CD4-positive, CD25-positive, alpha-beta regulatory T cell (primary cell): ENCODE results near the gene MOGAT1. TPM values are rescaled to one million over a fixed set of nuclear protein-coding genes. Genes with fewer than 3 reads are reported as not detected.

Experiments
- ATAC-seq, 2 donors: fragments of 150-1000 bp; cut with Tn5 transposase; one replicate each; pipeline ENCODE4 v1.10.0; 2021; ENCODE audit warnings: low read depth in 2 of 2, moderate number of reproducible peaks in 2 of 2, moderate library complexity in 1 of 2
- DNase-seq, 3 donors: peaks; one replicate each; pipeline versions ENCODE4 v3.0.0 to v3.0.0-alpha.2; 2012 to 2022; ENCODE audit warnings: mixed read lengths in 1 of 3
- H3K27ac ChIP-seq: one replicate; pipeline ENCODE4 v1.7.0; 2013; ENCODE audit warnings: mild to moderate bottlenecking, low read length; ENCODE audit not compliant: insufficient read depth, poor library complexity, severe bottlenecking
- H3K27me3 ChIP-seq: one replicate; pipeline ENCODE4 v1.7.0; 2013; ENCODE audit warnings: low read length; ENCODE audit not compliant: control insufficient read depth, insufficient read depth
- H3K36me3 ChIP-seq: one replicate; pipeline ENCODE4 v1.7.0; 2013; ENCODE audit warnings: mild to moderate bottlenecking, low read length, moderate library complexity; ENCODE audit not compliant: control insufficient read depth, insufficient read depth
- H3K4me1 ChIP-seq: 2 replicates; pipeline ENCODE4 v1.7.0; 2013; ENCODE audit warnings: mild to moderate bottlenecking, low read length; ENCODE audit not compliant: insufficient read depth, control insufficient read depth, poor library complexity, severe bottlenecking
- H3K4me3 ChIP-seq: one replicate; pipeline ENCODE4 v1.7.0; 2013; ENCODE audit warnings: low read depth, mild to moderate bottlenecking, low read length, moderate library complexity
- H3K9me3 ChIP-seq, 2 experiments: 1 replicate in 1 of 2; 2 replicates in 1 of 2; pipeline ENCODE4 v1.7.0; 2013; ENCODE audit warnings: low read length in 2 of 2, mild to moderate bottlenecking in 1 of 2, moderate library complexity in 1 of 2; ENCODE audit not compliant: control insufficient read depth in 2 of 2
- H3K27ac Mint-ChIP-seq, 3 donors: one replicate each; pipeline ENCODE4 v1.8.0; 2020 to 2022; ENCODE audit warnings: mild to moderate bottlenecking in 3 of 3, mixed read lengths in 3 of 3, moderate library complexity in 2 of 3
- H3K27me3 Mint-ChIP-seq: one replicate; pipeline ENCODE4 v1.8.0; 2022; ENCODE audit warnings: mild to moderate bottlenecking, mixed read lengths
- H3K36me3 Mint-ChIP-seq: one replicate; pipeline ENCODE4 v1.8.0; 2020; ENCODE audit warnings: mixed read lengths
- H3K4me1 Mint-ChIP-seq, 4 donors: one replicate each; pipeline ENCODE4 v1.8.0; 2020 to 2022; ENCODE audit warnings: mixed read lengths in 4 of 4, mild to moderate bottlenecking in 1 of 4
- H3K4me3 Mint-ChIP-seq, 4 donors: one replicate each; pipeline ENCODE4 v1.8.0; 2020 to 2022; ENCODE audit warnings: mild to moderate bottlenecking in 4 of 4, mixed read lengths in 4 of 4, moderate library complexity in 3 of 4
- H3K9me3 Mint-ChIP-seq, 7 donors: one replicate each; pipeline ENCODE4 v1.8.0; 2020 to 2022; ENCODE audit warnings: mixed read lengths in 7 of 7, mild to moderate bottlenecking in 3 of 7, moderate library complexity in 2 of 7
- polyA plus RNA-seq, 4 donors: library from polyadenylated mRNA; unstranded; fragments of 300-500 nt; fragmentation: Illumina TruSeq; gene quantifications; one replicate each; pipeline ENCODE4 v1.2.3, GENCODE V29; 2021
- total RNA-seq: library from RNA; stranded (reverse); gene quantifications from one replicate; pipeline ENCODE4 v1.2.3, GENCODE V29; 2022

Gene MOGAT1
- total and polyA plus RNA-seq, 5 donors from 2014 or later = not detected

DNA sequence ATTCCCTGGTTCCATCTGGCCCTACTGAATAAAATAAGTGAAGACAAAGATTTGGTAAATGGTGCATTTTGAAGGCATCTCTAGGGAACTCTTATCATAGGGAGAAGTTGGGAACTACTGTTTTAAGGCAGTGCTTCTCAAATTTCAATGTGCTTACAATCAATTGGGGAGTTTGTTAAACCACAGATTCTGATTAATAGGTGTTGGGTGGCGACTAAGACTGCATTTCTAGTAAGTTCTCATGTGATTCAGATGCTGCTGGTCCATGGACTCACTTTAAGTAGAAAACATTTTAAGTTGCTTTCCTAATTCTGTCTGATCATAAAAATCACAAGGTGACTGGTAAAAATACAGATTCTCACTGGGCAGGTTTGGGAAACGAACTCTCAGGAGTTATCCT lies 30.1 kb upstream of the MOGAT1 start:
- no peaks in the 10 kb centered on the region for H3K9me3 ChIP-seq
- Mint-ChIP-seq H3K4me3 (no peak overlapping the region), H3K27me3 (no peaks in the 10 kb centered on the region), H3K27ac (no peak overlapping the region), H3K36me3 (peaks cover 61% of the 10 kb centered on the region), H3K4me1 (peaks cover 5 to 23% (median 20%) of the 10 kb centered on the region in 4 donors), H3K9me3 (peaks cover 0 to 3% (median 0%) of the 10 kb centered on the region in 7 donors)
- DNase-seq (no peak), ATAC-seq (no peak)
- H3K4me1 ChIP-seq = no peaks in the 10 kb centered on the region
- no peak overlapping the region for H3K4me3 ChIP-seq
- no peaks in the 10 kb centered on the region for H3K27me3 ChIP-seq
- peaks cover 64% of the 10 kb centered on the region for H3K36me3 ChIP-seq
- H3K27ac ChIP-seq = no peak overlapping the region

DNA sequence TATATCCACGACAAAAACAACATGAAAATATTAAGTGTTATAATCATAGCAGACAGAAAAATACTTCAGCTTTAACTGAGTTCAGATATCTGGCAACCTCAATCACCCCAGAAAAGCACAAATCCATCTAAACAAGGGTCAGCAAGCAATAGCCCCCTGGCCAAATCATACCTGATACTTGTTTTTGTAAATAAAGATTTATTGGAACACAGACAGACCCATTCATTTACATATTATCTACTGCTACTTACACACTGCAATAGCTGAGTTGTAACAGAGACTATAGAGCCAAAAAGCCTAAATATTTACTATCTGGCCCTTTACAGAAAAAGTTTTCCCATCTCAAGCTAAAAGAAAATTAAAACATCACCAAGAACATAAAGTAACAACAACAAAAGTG lies 28.3 kb upstream of the MOGAT1 start:
- Histone ChIP-seq H3K4me3 (no peak overlapping the region), H3K36me3 (peaks cover 60% of the 10 kb centered on the region), H3K9me3 (no peaks in the 10 kb centered on the region), H3K27me3 (no peaks in the 10 kb centered on the region), H3K4me1 (no peaks in the 10 kb centered on the region), H3K27ac (no peak overlapping the region)
- DNase-seq = no peak
- no peak for ATAC-seq
- Mint-ChIP-seq H3K27me3 (no peaks in the 10 kb centered on the region), H3K4me1 (peaks cover 5 to 25% (median 20%) of the 10 kb centered on the region in 4 donors), H3K36me3 (peaks cover 56% of the 10 kb centered on the region), H3K27ac (peak overlapping the region in 1 of 3 donors; percentile 25), H3K9me3 (peaks cover 0 to 3% (median 0%) of the 10 kb centered on the region in 7 donors), H3K4me3 (no peak overlapping the region)

- H3K4me1 ChIP-seq = no peaks in the 10 kb centered on the region
- H3K4me1 Mint-ChIP-seq = peaks cover 18 to 37% (median 32%) of the 10 kb centered on the region in 4 donors
- no peak overlapping the region for H3K27ac Mint-ChIP-seq
- DNase-seq = no peak
- peaks cover 59% of the 10 kb centered on the region for H3K36me3 Mint-ChIP-seq
- peaks cover 44% of the 10 kb centered on the region for H3K36me3 ChIP-seq
- H3K9me3 Mint-ChIP-seq = peaks cover 0 to 3% (median 0%) of the 10 kb centered on the region in 7 donors
- no peaks in the 10 kb centered on the region for H3K27me3 ChIP-seq
- ATAC-seq = no peak
- no peak overlapping the region for H3K4me3 Mint-ChIP-seq
- H3K4me3 ChIP-seq = no peak overlapping the region
- H3K27me3 Mint-ChIP-seq = no peaks in the 10 kb centered on the region
- H3K27ac ChIP-seq = no peak overlapping the region
- no peaks in the 10 kb centered on the region for H3K9me3 ChIP-seq
Observed at GRCh38 chr2:222646008-222646407, 25.4 kb upstream of the MOGAT1 start.

DNA sequence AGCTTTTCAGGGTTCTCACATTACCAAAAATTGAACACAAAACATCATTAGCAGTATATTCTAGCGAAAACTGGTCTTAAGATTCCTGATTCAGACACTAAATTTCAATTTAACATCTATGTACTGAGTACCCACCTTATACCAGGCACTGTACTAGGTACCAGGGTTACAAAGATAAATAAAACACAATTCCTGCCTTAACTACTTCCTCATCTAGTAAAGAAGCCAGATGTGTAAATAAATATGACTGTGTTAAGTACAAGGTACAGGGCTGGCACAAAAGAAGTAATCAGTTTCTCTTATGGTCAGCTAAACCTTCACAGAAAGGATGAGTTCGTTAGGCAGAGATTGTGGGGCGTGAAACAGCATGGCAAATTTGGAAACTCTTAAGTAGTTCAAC lies 21.7 kb upstream of the MOGAT1 start:
- H3K27ac ChIP-seq = no peak overlapping the region
- ATAC-seq = no peak
- H3K4me3 Mint-ChIP-seq = peak overlapping the region in 2 of 4 donors; percentile 51 to 62
- DNase-seq = no peak
- H3K36me3 Mint-ChIP-seq = peaks cover 38% of the 10 kb centered on the region
- peaks cover 27% of the 10 kb centered on the region for H3K4me1 ChIP-seq
- no peaks in the 10 kb centered on the region for H3K9me3 Mint-ChIP-seq
- H3K36me3 ChIP-seq = peaks cover 20% of the 10 kb centered on the region
- no peak overlapping the region for H3K27ac Mint-ChIP-seq
- H3K4me1 Mint-ChIP-seq = peaks cover 24 to 56% (median 46%) of the 10 kb centered on the region in 4 donors
- no peaks in the 10 kb centered on the region for H3K27me3 ChIP-seq
- H3K4me3 ChIP-seq = no peak overlapping the region
- no peaks in the 10 kb centered on the region for H3K9me3 ChIP-seq
- H3K27me3 Mint-ChIP-seq = no peaks in the 10 kb centered on the region

- Mint-ChIP-seq H3K27ac (peak overlapping the region in 2 of 3 donors; percentile 65 to 98), H3K27me3 (no peaks in the 10 kb centered on the region), H3K4me3 (peak overlapping the region in 1 of 4 donors; percentile 62), H3K4me1 (peaks cover 33 to 72% (median 49%) of the 10 kb centered on the region in 4 donors), H3K36me3 (peaks cover 23% of the 10 kb centered on the region), H3K9me3 (no peaks in the 10 kb centered on the region)
- DNase-seq (no peak), ATAC-seq (no peak)
- H3K4me3 ChIP-seq = peak overlapping the region; percentile 48
- H3K4me1 ChIP-seq = peaks cover 41% of the 10 kb centered on the region
- H3K36me3 ChIP-seq = peaks cover 10% of the 10 kb centered on the region
- H3K27ac ChIP-seq = no peak overlapping the region
- no peaks in the 10 kb centered on the region for H3K27me3 ChIP-seq
- H3K9me3 ChIP-seq = no peaks in the 10 kb centered on the region
Observed at GRCh38 chr2:222651718-222652418, 19.6 kb upstream of the MOGAT1 start.

DNA sequence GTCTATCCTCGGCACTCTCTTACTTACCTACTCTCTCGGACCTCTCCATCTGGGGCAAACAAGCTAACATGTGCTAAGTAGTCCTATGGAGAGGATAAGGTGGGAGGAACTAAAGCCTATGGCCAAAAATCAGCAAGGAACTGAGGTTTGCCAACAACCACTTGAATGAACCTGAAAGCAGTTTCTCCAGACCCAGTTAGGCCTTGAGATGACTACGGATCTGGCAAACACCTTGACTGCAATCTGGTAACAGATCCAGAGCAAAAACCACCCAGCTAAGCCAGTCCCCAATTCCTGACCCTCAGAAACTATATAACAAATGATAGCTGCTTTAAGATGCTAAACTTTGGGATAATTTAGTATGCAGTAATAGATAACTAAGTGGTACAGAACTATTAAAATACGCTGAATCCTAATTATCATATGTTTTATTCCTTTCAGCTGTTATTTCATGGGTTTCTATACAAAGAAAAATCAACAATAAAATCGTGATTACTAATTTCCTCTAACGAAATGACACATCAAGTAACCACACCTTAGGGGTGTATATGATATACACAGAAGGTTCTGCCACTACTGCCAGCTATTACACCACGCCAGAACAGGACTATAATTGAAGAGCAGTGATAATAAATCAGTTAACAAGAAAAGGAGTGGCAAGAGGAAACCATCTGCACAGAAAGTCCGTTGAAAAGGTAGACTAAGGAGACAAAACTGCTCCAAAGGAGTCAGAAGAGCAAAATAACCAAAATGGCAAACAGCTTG lies 18.8 kb upstream of the MOGAT1 start:
- Mint-ChIP-seq H3K36me3 (peaks cover 21% of the 10 kb centered on the region), H3K4me3 (peak overlapping the region; percentile 37 to 99 (median 78)), H3K27ac (peak overlapping the region; percentile 65 to 98 (median 75)), H3K9me3 (no peaks in the 10 kb centered on the region), H3K27me3 (no peaks in the 10 kb centered on the region), H3K4me1 (peaks cover 33 to 74% (median 49%) of the 10 kb centered on the region in 4 donors)
- Histone ChIP-seq H3K4me3 (peak overlapping the region; percentile 48), H3K36me3 (peaks cover 5% of the 10 kb centered on the region), H3K27ac (peak overlapping the region; percentile 49), H3K4me1 (peaks cover 43% of the 10 kb centered on the region), H3K27me3 (no peaks in the 10 kb centered on the region), H3K9me3 (no peaks in the 10 kb centered on the region)
- ATAC-seq = no peak
- peak in 1 of 3 donors; percentile 70 for DNase-seq

DNA sequence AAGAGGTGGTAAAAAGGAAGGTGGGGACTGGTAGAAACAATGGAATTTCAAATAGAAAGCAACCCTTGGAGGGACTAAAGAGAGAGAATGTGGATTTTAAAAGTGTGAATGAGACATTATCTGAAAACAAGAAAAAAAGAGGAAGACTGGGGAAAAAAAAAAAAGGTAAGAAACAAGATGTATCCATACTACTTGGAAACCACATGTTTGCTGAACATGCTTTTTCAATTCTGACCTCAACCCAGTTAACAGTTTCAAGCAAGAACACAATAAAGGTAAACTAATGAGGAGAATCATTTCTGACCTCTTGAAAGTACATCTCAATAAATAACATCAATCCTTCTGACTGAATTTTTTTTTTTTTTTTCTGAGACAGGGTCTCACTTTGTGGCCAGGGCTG lies 18.2 kb upstream of the MOGAT1 start:
- H3K9me3 Mint-ChIP-seq = no peaks in the 10 kb centered on the region
- H3K36me3 ChIP-seq = peaks cover 3% of the 10 kb centered on the region

More for the DNA sequence above, 18.2 kb upstream of the MOGAT1 start:
- DNase-seq (no peak), ATAC-seq (no peak)
- H3K9me3 ChIP-seq = no peaks in the 10 kb centered on the region
- Mint-ChIP-seq H3K4me3 (peak overlapping the region; percentile 37 to 99 (median 78)), H3K27me3 (no peaks in the 10 kb centered on the region), H3K36me3 (peaks cover 15% of the 10 kb centered on the region), H3K27ac (peak overlapping the region; percentile 65 to 98 (median 75)), H3K4me1 (peaks cover 33 to 72% (median 48%) of the 10 kb centered on the region in 4 donors)
- H3K4me3 ChIP-seq = peak overlapping the region; percentile 48
- peak overlapping the region; percentile 49 for H3K27ac ChIP-seq
- no peaks in the 10 kb centered on the region for H3K27me3 ChIP-seq
- H3K4me1 ChIP-seq = peaks cover 43% of the 10 kb centered on the region
